ENCODE results near the gene UBE2J1.

UBE2J1 gene

GRCh38 chr6:89352278-89353117 lies at the start of gene UBE2J1 (continued):
- TF ChIP-seq, protein P1, sequence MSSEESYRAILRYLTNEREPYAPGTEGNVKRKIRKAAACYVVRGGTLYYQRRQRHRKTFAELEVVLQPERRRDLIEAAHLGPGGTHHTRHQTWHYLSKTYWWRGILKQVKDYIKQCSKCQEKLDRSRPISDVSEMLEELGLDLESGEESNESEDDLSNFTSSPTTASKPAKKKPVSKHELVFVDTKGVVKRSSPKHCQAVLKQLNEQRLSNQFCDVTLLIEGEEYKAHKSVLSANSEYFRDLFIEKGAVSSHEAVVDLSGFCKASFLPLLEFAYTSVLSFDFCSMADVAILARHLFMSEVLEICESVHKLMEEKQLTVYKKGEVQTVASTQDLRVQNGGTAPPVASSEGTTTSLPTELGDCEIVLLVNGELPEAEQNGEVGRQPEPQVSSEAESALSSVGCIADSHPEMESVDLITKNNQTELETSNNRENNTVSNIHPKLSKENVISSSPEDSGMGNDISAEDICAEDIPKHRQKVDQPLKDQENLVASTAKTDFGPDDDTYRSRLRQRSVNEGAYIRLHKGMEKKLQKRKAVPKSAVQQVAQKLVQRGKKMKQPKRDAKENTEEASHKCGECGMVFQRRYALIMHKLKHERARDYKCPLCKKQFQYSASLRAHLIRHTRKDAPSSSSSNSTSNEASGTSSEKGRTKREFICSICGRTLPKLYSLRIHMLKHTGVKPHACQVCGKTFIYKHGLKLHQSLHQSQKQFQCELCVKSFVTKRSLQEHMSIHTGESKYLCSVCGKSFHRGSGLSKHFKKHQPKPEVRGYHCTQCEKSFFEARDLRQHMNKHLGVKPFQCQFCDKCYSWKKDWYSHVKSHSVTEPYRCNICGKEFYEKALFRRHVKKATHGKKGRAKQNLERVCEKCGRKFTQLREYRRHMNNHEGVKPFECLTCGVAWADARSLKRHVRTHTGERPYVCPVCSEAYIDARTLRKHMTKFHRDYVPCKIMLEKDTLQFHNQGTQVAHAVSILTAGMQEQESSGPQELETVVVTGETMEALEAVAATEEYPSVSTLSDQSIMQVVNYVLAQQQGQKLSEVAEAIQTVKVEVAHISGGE (tag by site-specific recombination; conservative IDR thresholded peaks at IDR 0.05; ENCODE audit: low read depth): peak; percentile 48
- peak; percentile 43; the same call in 1 of the 2 replicates for TF ChIP-seq ZNF629 (tag by site-specific recombination; IDR thresholded peaks at IDR 0.05)
- TF ChIP-seq ZNF354C (tag by site-specific recombination; IDR thresholded peaks at IDR 0.05; ENCODE audit: borderline replicate concordance, low read depth): no peak
- 0 out of 2 replicates have a peak, but pooled peaks have one; percentile 14 for TF ChIP-seq ZNF768 (tag by site-specific recombination; IDR thresholded peaks at IDR 0.05)
- no peak; the same call in 1 of the 2 replicates for TF ChIP-seq ZNF76 (tag by site-specific recombination; IDR thresholded peaks at IDR 0.05; ENCODE audit: borderline replicate concordance, low read depth)
- peak; percentile 57 for TF ChIP-seq SP2 (tag by site-specific recombination; IDR thresholded peaks at IDR 0.05)
- no peak for TF ChIP-seq ZNF138 (tag by site-specific recombination; IDR thresholded peaks at IDR 0.05; ENCODE audit: borderline replicate concordance)
- TF ChIP-seq ZNF223 (tag by site-specific recombination; IDR thresholded peaks at IDR 0.05): peak; percentile 16; the same call in 1 of the 2 replicates
- TF ChIP-seq ZNF221 (tag by site-specific recombination; IDR thresholded peaks at IDR 0.05; ENCODE audit: borderline replicate concordance): no peak
- no peak for TF ChIP-seq GLIS1 (tag by site-specific recombination; IDR thresholded peaks at IDR 0.05)
- TF ChIP-seq ZBTB44 (tag by site-specific recombination; IDR thresholded peaks at IDR 0.05): no peak
- no peak for TF ChIP-seq ZNF112 (tag by site-specific recombination; IDR thresholded peaks at IDR 0.05)
- TF ChIP-seq ZFP69B (tag by site-specific recombination; IDR thresholded peaks at IDR 0.05): no peak
- no peak for TF ChIP-seq ZNF785 (tag by site-specific recombination; IDR thresholded peaks at IDR 0.05)
- no peak; the same call in 1 of the 2 replicates for TF ChIP-seq ZFHX2 (tag by site-specific recombination; conservative IDR thresholded peaks at IDR 0.05)
- TF ChIP-seq ZSCAN30 (tag by site-specific recombination; IDR thresholded peaks at IDR 0.05): peak; percentile 72
- TF ChIP-seq, protein P2, sequence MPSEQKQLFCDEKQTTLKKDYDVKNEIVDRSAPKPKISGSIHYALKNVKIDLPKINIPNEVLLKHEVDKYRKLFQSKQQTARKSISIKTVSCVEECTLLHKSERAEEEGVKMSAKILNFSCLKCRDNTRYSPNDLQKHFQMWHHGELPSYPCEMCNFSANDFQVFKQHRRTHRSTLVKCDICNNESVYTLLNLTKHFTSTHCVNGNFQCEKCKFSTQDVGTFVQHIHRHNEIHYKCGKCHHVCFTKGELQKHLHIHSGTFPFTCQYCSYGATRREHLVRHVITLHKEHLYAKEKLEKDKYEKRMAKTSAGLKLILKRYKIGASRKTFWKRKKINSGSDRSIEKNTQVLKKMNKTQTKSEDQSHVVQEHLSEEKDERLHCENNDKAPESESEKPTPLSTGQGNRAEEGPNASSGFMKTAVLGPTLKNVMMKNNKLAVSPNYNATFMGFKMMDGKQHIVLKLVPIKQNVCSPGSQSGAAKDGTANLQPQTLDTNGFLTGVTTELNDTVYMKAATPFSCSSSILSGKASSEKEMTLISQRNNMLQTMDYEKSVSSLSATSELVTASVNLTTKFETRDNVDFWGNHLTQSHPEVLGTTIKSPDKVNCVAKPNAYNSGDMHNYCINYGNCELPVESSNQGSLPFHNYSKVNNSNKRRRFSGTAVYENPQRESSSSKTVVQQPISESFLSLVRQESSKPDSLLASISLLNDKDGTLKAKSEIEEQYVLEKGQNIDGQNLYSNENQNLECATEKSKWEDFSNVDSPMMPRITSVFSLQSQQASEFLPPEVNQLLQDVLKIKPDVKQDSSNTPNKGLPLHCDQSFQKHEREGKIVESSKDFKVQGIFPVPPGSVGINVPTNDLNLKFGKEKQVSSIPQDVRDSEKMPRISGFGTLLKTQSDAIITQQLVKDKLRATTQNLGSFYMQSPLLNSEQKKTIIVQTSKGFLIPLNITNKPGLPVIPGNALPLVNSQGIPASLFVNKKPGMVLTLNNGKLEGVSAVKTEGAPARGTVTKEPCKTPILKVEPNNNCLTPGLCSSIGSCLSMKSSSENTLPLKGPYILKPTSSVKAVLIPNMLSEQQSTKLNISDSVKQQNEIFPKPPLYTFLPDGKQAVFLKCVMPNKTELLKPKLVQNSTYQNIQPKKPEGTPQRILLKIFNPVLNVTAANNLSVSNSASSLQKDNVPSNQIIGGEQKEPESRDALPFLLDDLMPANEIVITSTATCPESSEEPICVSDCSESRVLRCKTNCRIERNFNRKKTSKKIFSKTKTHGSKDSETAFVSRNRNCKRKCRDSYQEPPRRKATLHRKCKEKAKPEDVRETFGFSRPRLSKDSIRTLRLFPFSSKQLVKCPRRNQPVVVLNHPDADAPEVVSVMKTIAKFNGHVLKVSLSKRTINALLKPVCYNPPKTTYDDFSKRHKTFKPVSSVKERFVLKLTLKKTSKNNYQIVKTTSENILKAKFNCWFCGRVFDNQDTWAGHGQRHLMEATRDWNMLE (tag by site-specific recombination; conservative IDR thresholded peaks at IDR 0.05; ENCODE audit: low read depth): no peak
- TF ChIP-seq ZNF16 (tag by site-specific recombination; IDR thresholded peaks at IDR 0.05; ENCODE audit: low read depth): no peak
- TF ChIP-seq ZFP41 (tag by site-specific recombination; IDR thresholded peaks at IDR 0.05; ENCODE audit: borderline replicate concordance): no peak
- TF ChIP-seq ZNF311 (tag by site-specific recombination; IDR thresholded peaks at IDR 0.05; ENCODE audit: borderline replicate concordance): no peak
- TF ChIP-seq ZNF133 (tag by site-specific recombination; IDR thresholded peaks at IDR 0.05): no peak
- TF ChIP-seq SP3 (tag by site-specific recombination; IDR thresholded peaks at IDR 0.05): peak; percentile 30; the same call in 1 of the 2 replicates
- no peak for TF ChIP-seq ZNF114 (tag by site-specific recombination; IDR thresholded peaks at IDR 0.05)
- peak; percentile 19; the same call in 1 of the 2 replicates for TF ChIP-seq ZNF596 (tag by site-specific recombination; IDR thresholded peaks at IDR 0.05)
- no peak for TF ChIP-seq ZNF274 (IDR thresholded peaks at IDR 0.05; ENCODE audit: low read length)
- TF ChIP-seq ZNF274 (tag by site-specific recombination; IDR thresholded peaks at IDR 0.05; ENCODE audit: borderline replicate concordance): no peak
- peak; percentile 79 for TF ChIP-seq ZXDB (tag by site-specific recombination; IDR thresholded peaks at IDR 0.05)
- 0 out of 2 replicates have a peak, but pooled peaks have one; percentile 58 for TF ChIP-seq HOXA7 (CRISPR knock-in tag; IDR thresholded peaks at IDR 0.05; ENCODE audit: borderline replicate concordance)
- no peak for TF ChIP-seq ZNF473 (tag by site-specific recombination; IDR thresholded peaks at IDR 0.05)
- TF ChIP-seq KLF9 (tag by site-specific recombination; IDR thresholded peaks at IDR 0.05; ENCODE audit: low read depth): peak; percentile 31; the same call in 1 of the 2 replicates
- no peak for TF ChIP-seq ZNF610 (tag by site-specific recombination; IDR thresholded peaks at IDR 0.05; ENCODE audit: borderline replicate concordance)

Measured in HEK293 (cell line).